Measurements from ENCODE around the gene PGM2.

DNA sequence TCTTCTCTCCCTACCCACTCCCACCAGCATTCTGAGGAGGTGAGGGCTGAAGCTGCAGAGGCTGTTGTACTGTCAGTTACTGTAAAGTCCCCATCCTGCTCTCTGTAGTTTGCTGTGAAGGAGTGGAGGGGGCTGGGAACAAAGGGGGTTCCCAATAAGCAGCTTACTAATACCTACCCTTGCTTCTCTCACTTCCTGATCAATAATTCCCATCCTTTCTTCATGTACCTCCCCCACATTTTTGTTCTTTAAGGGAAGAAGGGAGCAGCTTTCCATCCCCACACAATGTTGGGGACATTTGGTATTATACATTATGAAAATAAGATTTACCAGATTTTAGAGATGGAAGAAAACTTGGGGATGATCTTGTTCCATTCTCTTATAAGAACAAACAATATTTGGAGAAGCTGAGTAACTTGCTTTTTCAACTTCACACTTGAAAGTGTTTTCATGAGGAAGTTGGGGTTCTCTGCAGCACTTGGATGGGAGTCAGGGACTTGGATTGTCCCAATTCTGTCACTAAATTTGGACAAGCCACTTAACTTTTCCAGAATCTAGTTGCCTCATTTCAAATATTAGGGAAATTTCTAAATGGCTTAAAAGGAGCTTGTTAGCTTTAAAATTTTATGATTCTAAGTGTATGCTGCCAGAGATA is 69.8 kb downstream of the PGM2 start:
- no peak for TF ChIP-seq POLR2AphosphoS5 (IDR thresholded peaks at IDR 0.05; ENCODE audit: low read depth, low read length)
- TF ChIP-seq SIN3A (IDR thresholded peaks at IDR 0.05; ENCODE audit: borderline replicate concordance, insufficient read depth, low read length) = no peak

Data from PFSK-1 (cell line).